HG03378 (cell line): ENCODE results near the gene B4GALT1.
"Not testable (repeated sequence)": the region's sequence is repeated elsewhere in the genome, so short reads cannot be mapped to it uniquely, and the experiment has no call there.

Source experiments
- ATAC-seq: cut with Tn5 transposase; IDR thresholded peaks from one replicate; pipeline ENCODE4 v1.9.1; 2021; ENCODE audit warnings: mild to moderate bottlenecking, moderate library complexity; ENCODE audit not compliant: unreplicated experiment

The B4GALT1 gene

GRCh38 chr9:33185406-33185805 is 18.3 kb upstream of the B4GALT1 start:
- ATAC-seq: no peak

GRCh38 chr9:33184963-33185362 is 17.8 kb upstream of the B4GALT1 start:
- ATAC-seq: no peak

GRCh38 chr9:33182519-33182918 is 15.4 kb upstream of the B4GALT1 start:
- no peak for ATAC-seq

GRCh38 chr9:33180526-33181184 is 13.5 kb upstream of the B4GALT1 start:
- ATAC-seq: no peak

GRCh38 chr9:33178972-33179697 is 12.0 kb upstream of the B4GALT1 start:
- ATAC-seq: no peak

GRCh38 chr9:33177639-33178038 is 10.5 kb upstream of the B4GALT1 start:
- peak; percentile 88 for ATAC-seq

GRCh38 chr9:33177086-33177485 is 9.9 kb upstream of the B4GALT1 start:
- ATAC-seq: no peak

GRCh38 chr9:33175649-33176325 is 8.7 kb upstream of the B4GALT1 start:
- no peak for ATAC-seq

- ATAC-seq: no peak
Observed at GRCh38 chr9:33172256-33173238, 5.4 kb upstream of the B4GALT1 start.

- no peak for ATAC-seq
Observed at GRCh38 chr9:33170464-33171415, 3.6 kb upstream of the B4GALT1 start.

GRCh38 chr9:33168941-33169544 is 1.9 kb upstream of the B4GALT1 start:
- ATAC-seq: no peak

- ATAC-seq: peak; percentile 2
Observed at GRCh38 chr9:33167972-33168461, 881 bp upstream of the B4GALT1 start.

GRCh38 chr9:33166231-33167083 is 679 bp downstream of the B4GALT1 start:
- no peak for ATAC-seq

GRCh38 chr9:33165263-33166151 is 1.6 kb downstream of the B4GALT1 start:
- peak; percentile 36 for ATAC-seq

GRCh38 chr9:33164921-33165262 is 2.2 kb downstream of the B4GALT1 start:
- not testable (repeated sequence) for ATAC-seq

GRCh38 chr9:33164138-33164809 is 2.9 kb downstream of the B4GALT1 start:
- ATAC-seq: peak; percentile 22
